ENCODE data around the gene AKAP6. TPM values are rescaled to one million over a fixed set of nuclear protein-coding genes. Genes with fewer than 3 reads are reported as not detected.

Gene AKAP6
- total and polyA plus RNA-seq, 2 experiments from 2014 or later, result 9.2 to 21.8 TPM

GRCh38 chr14:32763673-32764072 is 434.6 kb downstream of the AKAP6 start:
- no peak for TF ChIP-seq CTCF (IDR thresholded peaks at IDR 0.05; ENCODE audit: low read depth, low read length)
- Histone ChIP-seq H3K36me3 (no peaks in the 10 kb centered on the region), H3K4me1 (ENCODE audit: low read depth) (no peaks in the 10 kb centered on the region), H3K27me3 (no peaks in the 10 kb centered on the region), H3K9me3 (ENCODE audit: low read depth) (no peaks in the 10 kb centered on the region), H3K4me3 (no peak overlapping the region), H3K27ac (no peak overlapping the region)
- DNase-seq (ENCODE audit: low read depth in 1 of 2, low spot score in 1 of 2), result no peak

GRCh38 chr14:32764131-32764530 is 435.0 kb downstream of the AKAP6 start:
- no peak overlapping the region for H3K4me3 ChIP-seq

GRCh38 chr14:32770422-32770821 is 441.3 kb downstream of the AKAP6 start:
- TF ChIP-seq CTCF (IDR thresholded peaks at IDR 0.05; ENCODE audit: low read depth, low read length), result no peak
- DNase-seq (ENCODE audit: low read depth in 1 of 2, low spot score in 1 of 2), result no peak
- Histone ChIP-seq H3K27ac (no peak overlapping the region), H3K27me3 (no peaks in the 10 kb centered on the region), H3K4me1 (ENCODE audit: low read depth) (no peaks in the 10 kb centered on the region), H3K4me3 (no peak overlapping the region), H3K36me3 (peaks cover 2% of the 10 kb centered on the region), H3K9me3 (ENCODE audit: low read depth) (no peaks in the 10 kb centered on the region)

More at GRCh38 chr14:32764131-32764530, 435.0 kb downstream of the AKAP6 start:
- H3K36me3 ChIP-seq, result no peaks in the 10 kb centered on the region
- no peaks in the 10 kb centered on the region for H3K9me3 ChIP-seq (ENCODE audit: low read depth)
- no peak for TF ChIP-seq CTCF (IDR thresholded peaks at IDR 0.05; ENCODE audit: low read depth, low read length)
- H3K4me1 ChIP-seq (ENCODE audit: low read depth), result no peaks in the 10 kb centered on the region
- no peak for DNase-seq (ENCODE audit: low read depth in 1 of 2, low spot score in 1 of 2)
- H3K27ac ChIP-seq, result no peak overlapping the region
- no peaks in the 10 kb centered on the region for H3K27me3 ChIP-seq

- TF ChIP-seq CTCF (IDR thresholded peaks at IDR 0.05; ENCODE audit: low read depth, low read length), result no peak
- Histone ChIP-seq H3K36me3 (peaks cover 2% of the 10 kb centered on the region), H3K9me3 (ENCODE audit: low read depth) (no peaks in the 10 kb centered on the region), H3K4me1 (ENCODE audit: low read depth) (no peaks in the 10 kb centered on the region), H3K4me3 (no peak overlapping the region), H3K27me3 (no peaks in the 10 kb centered on the region), H3K27ac (no peak overlapping the region)
- no peak for DNase-seq (ENCODE audit: low read depth in 1 of 2, low spot score in 1 of 2)
These were observed 445.1 kb downstream of the AKAP6 start for GRCh38 chr14:32774214-32774613.

GRCh38 chr14:32779840-32780239 is 450.7 kb downstream of the AKAP6 start:
- no peak for TF ChIP-seq CTCF (IDR thresholded peaks at IDR 0.05; ENCODE audit: low read depth, low read length)
- DNase-seq (ENCODE audit: low read depth in 1 of 2, low spot score in 1 of 2), result peak in 1 of 2 donors; percentile 6
- no peaks in the 10 kb centered on the region for H3K36me3 ChIP-seq
- no peak overlapping the region for H3K27ac ChIP-seq
- peaks cover 10% of the 10 kb centered on the region for H3K4me1 ChIP-seq (ENCODE audit: low read depth)
- H3K27me3 ChIP-seq, result no peaks in the 10 kb centered on the region
- no peaks in the 10 kb centered on the region for H3K9me3 ChIP-seq (ENCODE audit: low read depth)
- H3K4me3 ChIP-seq, result no peak overlapping the region

GRCh38 chr14:32784405-32784804 is 455.3 kb downstream of the AKAP6 start:
- H3K4me3 ChIP-seq, result no peak overlapping the region
- no peaks in the 10 kb centered on the region for H3K27me3 ChIP-seq
- no peak for TF ChIP-seq CTCF (IDR thresholded peaks at IDR 0.05; ENCODE audit: low read depth, low read length)
- peak in 1 of 2 donors; percentile 17 for DNase-seq (ENCODE audit: low read depth in 1 of 2, low spot score in 1 of 2)
- no peaks in the 10 kb centered on the region for H3K36me3 ChIP-seq
- no peak overlapping the region for H3K27ac ChIP-seq
- H3K9me3 ChIP-seq (ENCODE audit: low read depth), result no peaks in the 10 kb centered on the region
- H3K4me1 ChIP-seq (ENCODE audit: low read depth), result peaks cover 17% of the 10 kb centered on the region
